Activated naive CD4-positive, alpha-beta T cell treated with anti-CD3 and anti-CD28 coated beads for 36 hours (primary cell): ENCODE results near the gene PARD3B. TPM values are rescaled to one million over a fixed set of nuclear protein-coding genes. Genes with fewer than 3 reads are reported as not detected.

Source experiments
- CTCF ChIA-PET: fragments of 350-600 bp; sonication (Branson Sonifier 250); formaldehyde crosslinking; loops from one replicate; lab custom pipeline; 2021; ENCODE audit warnings: antibody characterized with exemption; lab: Charles Lee
- DNase-seq: peaks from one replicate; pipeline ENCODE4 v3.0.0-alpha.2; 2020
- H3K27ac Mint-ChIP-seq: one replicate; pipeline ENCODE4 v1.8.0; 2021; ENCODE audit warnings: mild to moderate bottlenecking, mixed read lengths
- H3K27me3 Mint-ChIP-seq: one replicate; pipeline ENCODE4 v1.8.0; 2021; ENCODE audit warnings: low read depth, mixed read lengths
- H3K36me3 Mint-ChIP-seq: one replicate; pipeline ENCODE4 v1.8.0; 2021; ENCODE audit warnings: low read depth, mixed read lengths
- H3K4me1 Mint-ChIP-seq: one replicate; pipeline ENCODE4 v1.8.0; 2021; ENCODE audit warnings: low read depth, mixed read lengths
- H3K4me3 Mint-ChIP-seq: one replicate; pipeline ENCODE4 v1.8.0; 2021; ENCODE audit warnings: mild to moderate bottlenecking, moderate library complexity, mixed read lengths
- H3K9me3 Mint-ChIP-seq: one replicate; pipeline ENCODE4 v1.8.0; 2021; ENCODE audit warnings: mixed read lengths
- intact Hi-C: fragments of 100-400 bp; cut with micrococcal nuclease; formaldehyde crosslinking; loops from one replicate; pipeline ENCODE4 v1.15.1; 2023
- total RNA-seq, 2 experiments: library from RNA; stranded (reverse); gene quantifications; one replicate each; pipeline ENCODE4 v1.2.3, GENCODE V29; 2021

PARD3B gene
- total RNA-seq, 2 experiments from 2014 or later: 0.15 to 0.43 TPM

GRCh38 chr2:204770735-204771134, 225.5 kb downstream of the PARD3B start:
- Mint-ChIP-seq H3K27me3 (peaks cover 4% of the 10 kb centered on the region), H3K4me3 (no peak overlapping the region), H3K36me3 (no peaks in the 10 kb centered on the region), H3K27ac (no peak overlapping the region), H3K4me1 (no peaks in the 10 kb centered on the region), H3K9me3 (no peaks in the 10 kb centered on the region)
- intact Hi-C loops: no loop called here
- no peak for DNase-seq
- CTCF ChIA-PET: no interaction called here

- no peak for DNase-seq
- Mint-ChIP-seq H3K9me3 (no peaks in the 10 kb centered on the region), H3K27me3 (peaks cover 5% of the 10 kb centered on the region), H3K27ac (no peak overlapping the region), H3K36me3 (no peaks in the 10 kb centered on the region), H3K4me1 (no peaks in the 10 kb centered on the region), H3K4me3 (no peak overlapping the region)
- intact Hi-C loops: no loop called here
- CTCF ChIA-PET: no interaction called here
Observed at GRCh38 chr2:204771721-204772120, 226.4 kb downstream of the PARD3B start.

DNA sequence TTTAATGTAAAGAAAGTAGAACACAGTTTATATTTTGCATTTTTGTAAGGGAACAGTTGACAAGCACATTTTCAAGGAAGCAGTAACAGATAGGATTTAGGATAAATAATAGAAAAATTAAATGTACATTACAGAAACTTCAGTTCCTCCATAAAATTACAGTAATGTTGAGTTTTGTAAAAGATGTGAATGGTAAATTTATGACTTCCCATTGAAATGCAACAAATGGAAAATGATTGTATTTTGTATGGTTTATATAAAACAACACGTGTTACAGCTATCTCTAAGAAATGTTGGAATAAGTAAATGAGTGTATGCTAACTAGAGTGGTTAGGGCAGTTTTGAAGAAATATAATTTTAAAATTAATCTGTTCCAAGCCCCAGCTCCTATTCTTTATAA, 227.3 kb downstream of the PARD3B start:
- no peak for DNase-seq
- Mint-ChIP-seq H3K4me1 (no peaks in the 10 kb centered on the region), H3K4me3 (no peak overlapping the region), H3K27ac (no peak overlapping the region), H3K9me3 (no peaks in the 10 kb centered on the region), H3K27me3 (peaks cover 5% of the 10 kb centered on the region), H3K36me3 (no peaks in the 10 kb centered on the region)
- CTCF ChIA-PET: interaction anchor here (0.6 kb wide), 1 partner anchor 1006 kb away, joined by 4 read pairs; no protein-coding TSS in a partner anchor
- intact Hi-C loops: no loop called here

- Mint-ChIP-seq H3K4me1 (no peaks in the 10 kb centered on the region), H3K27me3 (peaks cover 5% of the 10 kb centered on the region), H3K36me3 (no peaks in the 10 kb centered on the region), H3K9me3 (no peaks in the 10 kb centered on the region), H3K27ac (no peak overlapping the region), H3K4me3 (no peak overlapping the region)
- DNase-seq: no peak
- intact Hi-C loops: no loop called here
- CTCF ChIA-PET: interaction anchor here (0.7 kb wide), 1 partner anchor 564 kb away, joined by 3 read pairs; no protein-coding TSS in a partner anchor
Observed at GRCh38 chr2:204775766-204776165, 230.5 kb downstream of the PARD3B start.

GRCh38 chr2:204776781-204777559, 231.7 kb downstream of the PARD3B start:
- Mint-ChIP-seq H3K36me3 (no peaks in the 10 kb centered on the region), H3K9me3 (no peaks in the 10 kb centered on the region), H3K4me3 (no peak overlapping the region), H3K27me3 (peaks cover 5% of the 10 kb centered on the region), H3K27ac (no peak overlapping the region), H3K4me1 (no peaks in the 10 kb centered on the region)
- DNase-seq: no peak
- CTCF ChIA-PET: no interaction called here
- intact Hi-C loops: no loop called here

DNA sequence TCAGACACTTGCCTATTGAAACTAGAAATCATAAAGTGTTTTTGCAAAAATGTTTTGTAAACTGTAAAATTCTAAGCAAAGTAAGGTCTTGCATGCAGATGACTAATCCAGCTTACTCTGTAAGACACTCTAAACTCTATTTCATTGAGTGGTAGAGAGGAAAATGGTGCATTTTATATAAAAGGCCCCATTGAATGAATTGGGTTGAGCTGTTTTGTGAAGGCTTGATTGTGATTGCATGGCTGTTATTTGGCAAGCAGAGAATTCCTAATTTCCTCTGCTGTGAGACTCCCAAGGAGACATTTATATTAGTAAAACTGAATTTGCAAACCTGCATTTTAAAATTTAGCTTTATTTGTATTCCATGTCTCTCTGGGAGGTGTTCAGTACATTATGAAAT, 234.5 kb downstream of the PARD3B start:
- CTCF ChIA-PET: no interaction called here
- H3K27me3 Mint-ChIP-seq: peaks cover 4% of the 10 kb centered on the region
- no peak overlapping the region for H3K27ac Mint-ChIP-seq
- H3K9me3 Mint-ChIP-seq: no peaks in the 10 kb centered on the region
- intact Hi-C loops: no loop called here
- H3K4me1 Mint-ChIP-seq: no peaks in the 10 kb centered on the region
- H3K4me3 Mint-ChIP-seq: no peak overlapping the region
- H3K36me3 Mint-ChIP-seq: no peaks in the 10 kb centered on the region
- DNase-seq: no peak

DNA sequence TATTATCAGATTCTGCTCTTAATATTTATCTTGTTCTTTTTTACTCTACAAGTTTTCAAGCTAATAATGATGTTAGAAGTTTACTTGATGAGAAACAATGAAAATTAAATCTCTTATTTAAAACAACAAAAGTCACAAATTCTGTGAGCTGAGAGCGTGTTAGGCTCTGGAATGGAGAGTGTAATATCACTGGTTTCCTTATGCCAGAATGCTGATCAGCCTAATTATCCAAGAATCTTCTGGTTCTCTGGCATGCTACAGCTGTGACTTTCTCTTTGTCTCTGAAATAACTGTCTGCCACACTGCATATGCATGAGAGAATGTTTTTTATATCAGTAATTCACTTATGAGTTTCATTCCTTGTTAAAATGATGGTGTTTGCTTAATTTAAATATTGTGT, 236.7 kb downstream of the PARD3B start:
- Mint-ChIP-seq H3K27ac (no peak overlapping the region), H3K36me3 (no peaks in the 10 kb centered on the region), H3K9me3 (no peaks in the 10 kb centered on the region), H3K4me3 (no peak overlapping the region), H3K27me3 (no peaks in the 10 kb centered on the region), H3K4me1 (no peaks in the 10 kb centered on the region)
- CTCF ChIA-PET: no interaction called here
- intact Hi-C loops: no loop called here
- no peak for DNase-seq

DNA sequence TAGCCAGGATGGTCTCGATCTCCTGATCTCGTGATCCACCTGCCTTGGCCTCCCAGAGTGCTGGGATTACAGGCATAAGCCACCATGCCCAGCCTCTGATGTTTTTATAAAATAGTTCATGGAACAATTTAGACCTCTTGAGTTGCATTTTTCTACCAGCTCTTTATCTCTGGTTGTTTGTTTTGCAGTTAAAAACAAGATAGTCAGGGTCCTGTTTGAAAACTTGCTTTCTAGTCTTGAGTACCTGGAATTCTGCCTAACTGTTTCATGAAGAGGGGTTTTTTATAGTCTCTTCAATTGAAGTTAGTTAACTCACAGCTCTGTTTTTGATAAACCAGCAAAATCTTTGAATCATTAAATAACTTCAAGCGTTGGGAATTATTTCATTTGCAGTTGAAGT, 244.8 kb downstream of the PARD3B start:
- Mint-ChIP-seq H3K4me1 (no peaks in the 10 kb centered on the region), H3K4me3 (no peak overlapping the region), H3K27me3 (no peaks in the 10 kb centered on the region), H3K27ac (no peak overlapping the region), H3K9me3 (no peaks in the 10 kb centered on the region), H3K36me3 (no peaks in the 10 kb centered on the region)
- no peak for DNase-seq
- CTCF ChIA-PET: no interaction called here
- intact Hi-C loops: no loop called here

DNA sequence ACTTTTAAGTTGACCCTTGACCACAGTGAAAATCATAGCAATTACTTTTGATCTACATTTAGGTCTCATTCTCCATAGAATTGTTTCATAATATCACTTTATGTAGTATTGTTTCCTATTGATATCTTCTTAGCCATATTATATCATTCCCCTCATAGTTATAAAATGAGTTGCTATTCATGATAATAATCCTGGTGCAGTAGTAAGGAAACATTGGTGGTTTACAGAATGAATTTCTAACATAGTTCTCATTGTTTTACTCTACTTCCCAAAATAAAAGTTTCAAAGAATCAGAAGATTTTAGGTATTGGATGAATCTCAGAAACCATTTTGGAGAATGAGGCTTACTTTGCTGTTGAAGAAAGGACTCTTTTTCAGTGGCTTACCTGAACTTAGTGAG, 246.0 kb downstream of the PARD3B start:
- H3K27ac Mint-ChIP-seq: no peak overlapping the region
- H3K36me3 Mint-ChIP-seq: no peaks in the 10 kb centered on the region
- intact Hi-C loops: no loop called here
- no peaks in the 10 kb centered on the region for H3K4me1 Mint-ChIP-seq
- H3K27me3 Mint-ChIP-seq: no peaks in the 10 kb centered on the region
- H3K9me3 Mint-ChIP-seq: no peaks in the 10 kb centered on the region
- H3K4me3 Mint-ChIP-seq: no peak overlapping the region
- CTCF ChIA-PET: no interaction called here
- no peak for DNase-seq

DNA sequence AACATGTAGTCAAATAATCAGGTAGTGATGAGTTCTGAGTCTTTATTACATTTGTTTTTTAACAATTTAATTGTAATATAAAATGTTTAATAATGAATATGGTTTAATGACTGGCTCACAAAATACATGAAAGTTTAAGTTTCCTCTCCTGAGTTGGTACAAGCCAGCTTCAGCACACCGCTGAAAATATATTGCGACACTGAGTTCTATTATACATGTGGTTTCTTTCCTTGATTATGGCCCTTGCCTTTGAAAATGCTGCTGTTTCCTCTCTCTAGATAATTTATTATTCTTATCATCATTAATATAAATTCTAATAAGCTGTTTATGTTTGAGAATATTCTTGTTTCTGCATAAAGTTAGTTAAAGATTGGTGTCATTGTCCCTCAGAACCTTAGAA, 249.3 kb downstream of the PARD3B start:
- Mint-ChIP-seq H3K36me3 (no peaks in the 10 kb centered on the region), H3K4me3 (no peak overlapping the region), H3K4me1 (no peaks in the 10 kb centered on the region), H3K9me3 (no peaks in the 10 kb centered on the region), H3K27me3 (no peaks in the 10 kb centered on the region), H3K27ac (no peak overlapping the region)
- intact Hi-C loops: no loop called here
- CTCF ChIA-PET: no interaction called here
- no peak for DNase-seq

- CTCF ChIA-PET: no interaction called here
- Mint-ChIP-seq H3K9me3 (no peaks in the 10 kb centered on the region), H3K27me3 (no peaks in the 10 kb centered on the region), H3K4me1 (no peaks in the 10 kb centered on the region), H3K27ac (no peak overlapping the region), H3K4me3 (no peak overlapping the region), H3K36me3 (no peaks in the 10 kb centered on the region)
- intact Hi-C loops: no loop called here
- no peak for DNase-seq
Observed at GRCh38 chr2:204795156-204795555, 249.9 kb downstream of the PARD3B start.

DNA sequence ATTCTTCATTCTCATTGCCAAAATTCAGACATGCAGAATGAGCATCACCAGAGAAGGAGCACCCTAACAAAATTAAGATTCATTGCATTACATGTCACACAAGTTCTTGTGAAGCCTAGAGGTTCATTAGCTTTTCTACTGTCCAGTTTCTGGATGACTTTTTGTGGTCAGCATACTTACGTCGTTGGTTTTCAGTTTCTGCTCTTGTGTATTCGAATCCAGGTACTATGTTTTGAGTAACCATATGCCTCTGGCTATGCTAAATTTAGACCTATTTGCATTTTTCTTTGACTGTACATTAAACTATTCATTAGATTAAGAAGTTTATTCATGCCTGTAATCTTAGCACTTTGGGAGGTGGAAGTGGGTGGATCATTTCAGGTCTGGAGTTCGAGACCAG, 251.3 kb downstream of the PARD3B start:
- CTCF ChIA-PET: no interaction called here
- no peak for DNase-seq
- Mint-ChIP-seq H3K4me3 (no peak overlapping the region), H3K4me1 (no peaks in the 10 kb centered on the region), H3K9me3 (no peaks in the 10 kb centered on the region), H3K27ac (no peak overlapping the region), H3K36me3 (no peaks in the 10 kb centered on the region), H3K27me3 (no peaks in the 10 kb centered on the region)
- intact Hi-C loops: no loop called here

GRCh38 chr2:204799791-204800190, 254.5 kb downstream of the PARD3B start:
- H3K36me3 Mint-ChIP-seq: no peaks in the 10 kb centered on the region
- H3K4me1 Mint-ChIP-seq: peaks cover 5% of the 10 kb centered on the region
- intact Hi-C loops: no loop called here
- CTCF ChIA-PET: no interaction called here
- H3K27ac Mint-ChIP-seq: no peak overlapping the region
- DNase-seq: no peak
- no peak overlapping the region for H3K4me3 Mint-ChIP-seq
- no peaks in the 10 kb centered on the region for H3K27me3 Mint-ChIP-seq
- no peaks in the 10 kb centered on the region for H3K9me3 Mint-ChIP-seq
